ENCODE measurements around the gene FXYD3.

Gene FXYD3

DNA sequence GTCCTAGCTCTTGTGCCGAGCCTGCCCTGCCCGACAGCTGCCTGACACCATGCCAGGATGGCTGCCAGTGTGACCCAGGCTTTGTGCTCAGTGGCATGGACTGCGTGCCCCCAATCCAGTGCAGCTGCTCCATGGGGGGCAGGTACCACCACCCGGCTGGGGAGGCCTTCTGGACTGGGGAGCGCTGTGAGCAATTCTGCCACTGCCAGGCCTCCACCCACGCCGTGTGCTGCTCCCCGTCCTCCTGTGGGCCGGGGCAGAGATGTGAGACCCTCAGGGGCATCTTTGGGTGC lies 9.4 kb upstream of the FXYD3 start:
- DNase-seq (ENCODE audit: low read depth in 2 of 2), result no peak

DNA sequence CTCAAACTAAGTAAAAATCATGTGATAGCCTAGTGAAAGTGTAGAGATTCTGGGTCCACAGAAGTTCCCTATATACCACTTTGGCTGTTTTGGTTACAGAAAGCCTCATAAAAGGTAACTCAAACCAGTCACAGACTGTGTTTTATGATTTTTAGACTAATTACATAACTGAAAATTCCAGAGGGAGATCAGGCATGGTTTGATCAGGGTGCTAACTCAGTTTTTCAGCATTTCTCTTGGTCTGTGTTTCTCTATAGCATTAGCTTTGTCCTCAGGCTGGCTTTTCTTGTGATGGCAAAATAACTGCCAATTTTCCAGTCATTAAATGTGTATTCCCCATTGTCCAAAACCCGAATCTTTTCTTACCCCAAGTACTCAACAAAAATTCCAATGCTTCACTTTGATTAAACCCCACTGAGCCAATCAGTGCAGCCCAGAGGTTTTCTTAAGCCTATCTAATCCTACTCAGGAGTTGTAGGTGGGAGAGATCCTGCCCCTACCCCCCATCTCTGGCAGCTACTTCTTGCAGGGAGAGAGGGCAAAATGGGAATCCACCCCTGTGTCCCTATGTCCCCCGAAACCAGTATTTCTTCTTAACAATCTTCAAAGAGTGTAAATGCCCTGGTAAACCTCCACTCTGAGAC lies 8.6 kb upstream of the FXYD3 start:
- DNase-seq (ENCODE audit: low read depth in 2 of 2), result no peak

DNA sequence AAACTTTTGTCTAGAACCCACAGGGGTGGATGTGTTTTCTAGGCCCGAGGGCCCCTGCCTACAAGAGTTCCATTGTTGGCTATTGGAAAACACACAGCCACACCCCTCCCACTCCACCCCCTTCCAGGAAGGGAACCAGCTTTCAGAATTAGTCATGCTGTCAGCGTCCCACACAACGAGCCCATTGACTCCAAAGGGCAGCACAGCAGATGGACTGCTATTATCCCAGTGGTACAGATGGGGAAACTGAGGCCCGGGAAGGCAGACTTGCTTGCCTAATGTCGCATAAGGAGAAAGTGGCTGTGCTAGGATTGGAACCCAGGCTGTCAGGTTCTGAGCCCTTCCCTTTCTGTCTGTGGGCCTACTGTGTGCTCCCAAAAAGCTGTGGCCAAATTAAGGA lies 8.1 kb upstream of the FXYD3 start:
- no peak for DNase-seq (ENCODE audit: low read depth in 2 of 2)

DNA sequence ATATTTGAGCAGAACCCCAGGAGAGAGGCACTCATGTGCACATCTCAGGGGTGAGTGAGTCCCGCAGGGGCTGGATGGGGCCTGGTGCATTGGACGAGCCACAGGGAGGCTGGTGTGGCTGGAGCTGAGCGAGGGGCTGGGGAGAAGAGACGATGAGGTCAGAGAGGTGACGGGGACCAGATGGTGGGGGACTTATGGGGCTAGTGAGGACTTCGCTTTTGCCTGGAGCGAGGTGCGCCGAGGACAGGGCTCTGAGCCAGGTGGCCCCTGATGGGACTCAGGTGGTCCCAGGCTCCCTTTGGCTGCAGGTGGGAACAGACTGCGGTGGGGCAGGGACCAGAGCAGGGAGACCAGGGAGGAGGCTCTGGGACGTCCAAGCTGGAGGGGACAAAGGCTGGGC lies 6.9 kb upstream of the FXYD3 start:
- DNase-seq (ENCODE audit: low read depth in 2 of 2), result no peak

DNA sequence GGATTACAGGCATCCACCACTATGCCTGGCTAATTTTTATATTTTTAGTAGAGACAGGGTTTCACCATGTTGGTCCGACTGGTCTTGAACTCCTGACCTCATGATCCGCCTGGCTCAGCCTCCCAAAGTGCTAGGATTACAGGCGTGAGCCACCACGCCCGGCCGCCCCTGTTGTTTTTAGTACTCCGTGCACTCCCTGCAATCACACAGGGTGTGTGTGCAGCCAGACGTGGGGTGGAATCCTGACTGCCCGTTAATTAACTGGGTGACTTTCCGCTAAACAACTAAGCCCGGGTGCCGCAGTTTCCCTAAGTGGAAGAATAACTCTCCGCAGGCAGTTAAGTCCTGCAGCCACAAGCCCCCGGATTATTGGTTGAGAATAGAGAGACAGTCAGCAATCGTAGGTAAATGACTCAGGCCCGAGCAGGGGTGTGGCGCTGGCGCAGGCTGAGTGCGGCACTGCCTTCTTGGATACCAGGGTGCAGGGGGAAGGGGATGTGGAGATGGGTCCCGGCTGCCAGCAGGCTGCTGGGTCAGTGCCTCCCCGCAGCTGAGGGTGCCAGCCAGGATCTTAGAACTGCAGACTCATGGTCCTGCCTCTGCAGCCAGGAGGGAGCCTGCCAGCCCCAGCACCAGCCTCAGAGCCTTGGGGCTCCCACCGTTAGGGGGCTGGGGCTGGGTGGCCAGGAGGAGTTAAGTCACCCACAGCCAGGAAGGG lies 6.1 kb upstream of the FXYD3 start:
- DNase-seq (ENCODE audit: low read depth in 2 of 2), result no peak

DNA sequence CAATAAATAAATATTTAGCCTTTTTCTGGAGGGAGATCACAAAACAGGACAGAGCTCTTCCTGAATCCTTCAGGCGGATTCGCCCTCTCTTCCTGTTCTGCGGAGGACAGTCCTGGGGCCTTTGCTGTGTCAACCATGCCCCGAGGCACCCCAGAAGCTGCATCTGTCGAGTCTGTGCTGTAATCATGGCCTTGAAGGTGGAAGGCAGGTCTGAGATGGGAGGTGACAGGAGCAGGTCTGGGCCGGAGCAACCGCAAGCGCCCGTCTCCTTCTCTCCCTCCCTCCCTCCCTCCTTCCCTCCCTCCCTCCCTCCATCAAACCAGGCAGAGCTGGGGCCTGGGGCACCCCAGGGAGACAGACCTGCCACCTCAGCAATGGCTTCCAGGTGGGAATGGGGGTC lies 4.6 kb upstream of the FXYD3 start:
- no peak for DNase-seq (ENCODE audit: low read depth in 2 of 2)

DNA sequence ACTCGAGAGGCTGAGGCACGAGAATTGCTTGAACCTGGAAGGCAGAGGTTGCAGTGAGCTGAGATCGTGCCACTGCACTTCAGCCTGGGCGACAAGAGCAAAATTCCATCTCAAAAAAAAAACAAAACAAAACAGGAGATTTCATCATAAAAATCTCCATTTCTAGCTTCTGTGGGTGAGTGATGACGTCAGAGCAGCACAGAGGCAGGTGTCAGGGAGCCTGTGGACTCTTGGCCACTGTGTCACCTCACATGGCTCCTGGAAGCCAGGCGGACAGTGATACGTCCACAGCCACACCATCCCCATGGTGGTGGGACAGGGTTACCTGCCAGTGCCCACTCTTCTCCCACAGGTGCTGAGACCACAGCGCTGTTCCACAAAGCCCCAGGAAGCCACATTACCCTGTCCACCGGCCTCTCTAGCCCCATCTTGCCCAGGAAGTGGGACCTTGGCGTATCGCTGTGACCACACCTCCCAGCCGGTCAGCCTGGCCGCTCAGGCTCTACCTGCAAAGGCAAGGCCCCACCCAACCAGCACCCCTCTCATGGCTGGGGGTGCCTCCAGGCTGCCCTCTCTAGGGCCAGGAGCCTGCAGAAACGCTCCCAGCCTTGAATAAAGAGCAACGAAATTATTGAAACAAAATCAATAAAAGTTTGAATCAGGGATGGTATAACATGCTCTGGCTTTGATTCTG lies 2.5 kb upstream of the FXYD3 start:
- no peak for DNase-seq (ENCODE audit: low read depth in 2 of 2)

DNA sequence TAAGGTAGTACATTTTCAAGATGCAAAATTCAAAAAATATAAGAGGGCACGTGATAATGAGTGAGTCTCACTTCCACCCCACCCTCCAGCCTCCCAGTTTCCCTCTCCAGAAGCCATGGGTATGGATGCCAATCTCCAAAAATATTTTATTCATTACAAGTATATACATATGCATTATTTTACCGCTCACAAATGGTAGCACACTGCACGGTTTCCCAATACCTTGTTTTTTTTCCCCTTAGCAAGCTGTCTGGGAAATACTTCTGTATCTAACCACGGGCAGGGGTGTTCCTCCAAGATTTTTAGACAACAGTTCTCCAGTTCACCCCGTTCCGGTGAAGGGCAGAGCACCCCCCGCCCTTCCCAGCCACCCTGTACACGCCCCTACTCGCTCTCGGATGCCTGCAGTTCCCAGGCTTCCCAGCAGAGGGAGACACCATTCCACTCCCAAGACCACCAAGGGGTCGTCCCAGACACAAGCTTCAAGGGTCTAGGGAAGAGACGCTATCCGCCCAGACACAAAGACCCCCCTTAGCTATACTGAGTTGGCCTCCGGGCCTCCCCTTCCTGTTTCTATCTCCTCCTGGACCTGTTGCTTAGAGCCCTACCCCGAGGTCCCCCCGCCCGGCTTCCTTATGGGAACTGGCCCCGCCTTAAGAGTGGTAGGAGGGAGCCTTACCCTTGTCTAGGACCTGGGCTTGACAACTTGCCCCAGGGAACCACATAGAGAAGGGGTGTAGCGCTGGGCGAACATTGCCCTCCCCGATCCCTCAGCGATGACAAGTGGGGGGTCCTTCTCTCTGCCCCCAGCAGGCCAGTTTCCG lies 1.1 kb upstream of the FXYD3 start:
- DNase-seq (ENCODE audit: low read depth in 2 of 2), result peak; percentile 25 to 47

DNA sequence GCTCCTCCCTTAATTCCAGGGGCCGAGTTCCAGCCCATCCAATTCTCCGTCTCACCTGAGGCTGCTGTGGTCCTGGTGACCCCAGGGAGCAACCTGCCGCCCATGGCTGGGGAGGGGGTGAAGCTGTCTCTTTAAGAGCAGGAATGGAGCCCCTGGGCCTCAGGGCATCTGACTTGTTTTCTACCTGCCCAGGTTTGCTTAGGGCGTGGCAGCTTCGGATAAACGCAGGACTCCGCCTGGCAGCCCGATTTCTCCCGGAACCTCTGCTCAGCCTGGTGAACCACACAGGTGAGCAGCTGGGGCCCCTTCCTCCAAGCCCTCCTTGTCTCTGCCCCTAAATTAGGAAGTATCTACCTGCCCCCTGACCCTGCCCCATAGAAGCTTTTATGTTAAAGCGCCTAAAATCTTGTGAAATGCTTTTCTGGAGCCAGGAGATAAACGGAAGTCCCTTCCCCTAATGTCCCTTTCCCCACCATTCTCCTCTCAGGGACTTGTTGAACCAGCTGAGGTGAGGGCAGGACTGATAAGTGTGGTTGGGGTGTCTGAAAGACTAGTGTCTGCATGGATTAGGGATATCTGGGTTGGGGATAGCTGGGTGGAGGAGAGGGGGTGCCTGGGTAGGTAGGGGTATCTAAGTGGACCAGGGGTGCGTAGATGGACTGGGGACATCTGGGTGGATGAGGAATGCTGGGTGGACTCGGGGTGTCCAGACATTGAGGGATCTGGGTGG lies 614 bp downstream of the FXYD3 start:
- DNase-seq (ENCODE audit: low read depth in 2 of 2), result no peak

DNA sequence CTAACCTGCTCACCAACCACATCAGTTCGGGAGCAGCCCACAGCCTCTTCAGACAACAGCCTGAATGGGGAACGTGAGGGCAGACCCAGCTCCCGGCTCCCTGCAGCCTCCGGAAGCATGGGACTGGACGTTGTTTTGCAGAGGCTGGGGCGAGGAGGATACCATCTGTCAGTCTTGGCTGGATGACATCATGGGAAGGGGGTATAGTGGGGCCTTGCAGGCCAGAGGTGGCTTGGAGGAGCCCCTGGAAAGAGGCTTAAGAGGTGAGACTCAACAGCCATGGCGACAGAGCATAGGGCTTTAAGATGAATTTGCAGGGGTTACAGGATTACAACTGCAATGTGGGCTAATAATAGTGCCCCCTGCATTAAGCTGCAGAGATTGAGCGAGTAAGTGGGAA lies 1.5 kb downstream of the FXYD3 start:
- no peak for DNase-seq (ENCODE audit: low read depth in 2 of 2)

DNA sequence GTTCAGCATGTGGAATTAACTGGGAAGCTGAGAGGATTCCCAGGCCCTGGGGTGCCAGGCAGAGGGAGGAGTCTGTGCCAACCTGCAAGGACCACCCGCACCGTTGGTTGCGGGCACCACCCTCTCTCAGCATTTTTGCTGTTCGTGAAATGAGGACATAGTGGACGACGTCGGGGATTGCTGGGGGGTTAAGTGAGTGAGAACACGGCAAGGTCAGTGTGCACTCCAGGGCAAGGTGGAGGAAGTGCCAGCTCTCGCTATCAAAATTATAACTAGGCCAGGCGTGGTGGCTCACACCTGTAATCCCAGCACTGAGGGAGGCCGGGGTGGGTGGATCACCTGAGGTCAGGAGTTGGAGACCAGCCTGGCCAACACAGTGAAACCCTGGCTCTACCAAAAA lies 2.2 kb downstream of the FXYD3 start:
- no peak for DNase-seq (ENCODE audit: low read depth in 2 of 2)

DNA sequence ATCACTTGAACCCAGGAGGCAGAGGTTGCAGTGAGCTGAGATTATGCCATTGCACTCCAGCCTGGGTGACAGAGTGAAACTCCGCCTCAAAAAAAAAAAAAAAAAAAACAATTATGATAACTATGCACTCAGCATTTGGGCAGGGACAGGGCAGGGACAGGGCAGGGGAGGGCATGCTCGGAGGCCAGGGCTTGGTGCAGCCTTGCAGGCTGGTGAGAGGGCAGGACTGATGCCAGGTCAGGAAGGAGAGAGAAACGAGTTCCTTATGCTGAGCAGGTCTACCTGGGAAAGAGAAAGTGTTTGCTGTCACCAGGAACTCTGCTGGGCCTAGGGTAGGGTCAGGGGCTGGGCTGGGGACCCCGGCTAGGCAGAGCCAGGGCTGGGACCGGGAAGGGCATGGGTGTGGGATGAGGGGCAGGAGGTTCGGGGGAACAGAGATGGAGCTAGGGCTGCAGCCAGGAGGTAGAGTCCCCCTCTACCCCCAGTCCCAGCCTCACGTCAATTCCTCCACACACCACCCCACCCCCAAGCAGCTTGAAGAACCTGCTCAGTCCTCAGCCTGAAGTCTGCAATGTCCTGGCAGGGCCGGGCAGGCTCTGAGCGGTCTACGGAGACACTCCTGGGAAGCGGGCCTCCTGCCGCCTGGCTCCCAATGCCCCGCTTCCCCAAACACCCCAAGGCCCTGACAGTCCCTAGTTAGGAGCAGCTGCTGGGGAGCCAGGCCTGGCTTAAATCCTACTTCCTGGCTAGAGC lies 2.8 kb downstream of the FXYD3 start:
- DNase-seq (ENCODE audit: low read depth in 2 of 2), result no peak

DNA sequence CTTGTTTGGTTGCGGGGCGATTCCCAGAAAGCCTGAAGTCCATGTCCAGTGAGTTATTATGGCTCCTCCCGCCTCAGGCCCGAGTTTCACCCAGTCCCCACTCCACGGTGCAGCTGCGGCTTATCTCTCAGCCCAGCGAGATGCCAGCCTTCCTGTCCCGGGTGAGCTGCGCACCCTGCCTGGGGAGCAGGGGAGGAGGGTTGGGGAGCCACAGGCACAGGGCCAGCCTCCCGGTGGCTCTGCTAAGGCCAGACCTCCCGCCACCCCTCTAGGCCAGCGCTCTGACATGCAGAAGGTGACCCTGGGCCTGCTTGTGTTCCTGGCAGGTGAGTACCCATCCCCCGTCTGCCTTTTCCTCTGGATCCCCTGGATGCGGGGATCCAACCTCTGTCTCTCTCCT lies 3.5 kb downstream of the FXYD3 start:
- no peak for DNase-seq (ENCODE audit: low read depth in 2 of 2)

DNA sequence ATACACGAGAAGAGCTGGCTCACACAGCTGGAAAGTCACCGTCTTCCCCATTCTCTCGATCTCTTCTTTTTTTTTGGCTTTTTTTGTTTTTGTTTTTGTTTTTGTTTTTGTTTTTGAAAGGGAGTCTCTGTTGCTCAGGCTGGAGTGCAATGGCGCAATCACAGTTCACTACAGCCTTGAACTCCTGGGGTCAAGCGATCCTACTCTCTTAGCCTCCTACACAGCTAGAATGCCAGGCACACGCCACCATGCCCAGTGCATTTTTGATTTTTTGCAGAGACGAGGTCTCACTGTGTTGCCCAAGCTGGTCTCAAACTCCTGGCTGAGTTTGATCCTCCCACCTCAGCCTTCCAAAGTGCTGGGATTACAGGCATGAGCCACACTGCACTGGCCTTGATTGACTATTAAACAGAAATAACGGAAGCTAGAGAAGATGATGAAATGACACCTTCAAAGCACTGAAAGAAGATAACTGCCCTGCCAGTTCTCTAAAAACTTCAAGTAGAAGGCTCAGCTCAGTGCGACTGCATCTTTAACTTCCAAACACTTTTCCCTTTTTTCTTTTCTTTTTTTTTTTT lies 4.0 kb downstream of the FXYD3 start:
- DNase-seq (ENCODE audit: low read depth in 2 of 2), result no peak

DNA sequence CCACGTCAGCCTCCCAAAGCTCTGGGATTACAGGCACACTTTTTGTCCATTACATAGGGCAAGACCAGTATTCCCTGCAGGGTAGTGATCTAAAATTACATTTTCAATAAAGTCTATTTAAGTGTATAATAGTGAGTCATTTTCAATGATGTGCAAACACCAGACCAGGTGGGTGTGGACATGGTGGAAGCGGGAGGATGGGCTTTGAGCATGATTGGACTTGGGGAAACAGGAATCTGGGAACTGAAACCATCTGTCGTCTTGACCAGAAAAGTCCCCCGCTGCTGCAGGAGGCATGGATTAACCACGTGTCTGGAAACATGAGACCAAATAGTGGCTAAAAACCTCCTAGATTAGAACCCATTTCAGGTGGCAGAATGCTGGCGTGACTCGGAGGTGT lies 4.9 kb downstream of the FXYD3 start:
- DNase-seq (ENCODE audit: low read depth in 2 of 2), result no peak

DNA sequence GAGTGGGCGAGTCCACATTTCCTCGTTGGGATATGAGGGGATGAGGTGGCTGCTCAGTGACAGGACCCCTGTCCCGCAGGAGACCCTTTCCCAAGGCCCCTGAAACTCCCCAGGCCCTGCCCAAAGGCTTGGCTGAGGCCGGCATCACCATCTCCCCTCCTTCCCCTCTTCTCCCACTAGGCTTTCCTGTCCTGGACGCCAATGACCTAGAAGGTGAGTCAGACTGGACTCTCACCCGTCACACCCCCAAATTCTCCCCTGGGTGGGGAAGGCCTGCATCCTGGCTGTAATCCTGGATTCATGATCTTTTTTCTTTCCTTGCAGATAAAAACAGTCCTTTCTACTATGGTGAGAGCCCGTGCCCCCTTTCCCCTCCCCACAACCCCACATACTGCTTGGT lies 5.3 kb downstream of the FXYD3 start:
- no peak for DNase-seq (ENCODE audit: low read depth in 2 of 2)

DNA sequence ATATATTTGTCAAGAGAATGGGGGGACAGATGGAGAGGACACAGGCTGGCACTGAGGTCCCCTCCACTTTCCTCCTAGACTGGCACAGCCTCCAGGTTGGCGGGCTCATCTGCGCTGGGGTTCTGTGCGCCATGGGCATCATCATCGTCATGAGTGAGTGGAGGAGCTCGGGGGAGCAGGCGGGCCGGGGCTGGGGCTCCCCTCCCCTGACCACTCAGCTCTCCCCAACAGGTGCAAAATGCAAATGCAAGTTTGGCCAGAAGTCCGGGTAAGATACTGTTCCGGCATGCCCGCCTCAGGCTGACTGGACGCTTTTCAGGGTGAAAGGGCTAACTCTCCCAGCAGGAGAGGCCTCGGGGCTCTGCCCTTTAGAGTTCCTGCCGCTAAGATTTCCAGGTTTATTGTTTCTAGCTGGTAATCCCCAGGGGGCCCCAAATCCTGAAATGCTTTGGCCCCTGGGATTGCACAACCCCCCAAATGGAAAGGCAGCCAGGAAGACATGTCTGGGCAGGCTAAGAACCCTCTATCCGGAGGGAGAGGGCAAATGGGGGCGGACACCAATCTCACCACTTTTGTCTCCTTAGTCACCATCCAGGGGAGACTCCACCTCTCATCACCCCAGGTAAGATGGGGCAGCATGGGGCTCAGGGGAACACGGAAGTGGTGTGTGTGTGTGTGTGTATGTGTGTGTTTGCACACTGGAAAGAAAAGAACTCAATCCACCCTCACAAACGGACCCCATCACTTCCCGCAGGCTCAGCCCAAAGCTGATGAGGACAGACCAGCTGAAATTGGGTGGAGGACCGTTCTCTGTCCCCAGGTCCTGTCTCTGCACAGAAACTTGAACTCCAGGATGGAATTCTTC lies 7.3 kb downstream of the FXYD3 start:
- DNase-seq (ENCODE audit: low read depth in 2 of 2), result no peak

DNA sequence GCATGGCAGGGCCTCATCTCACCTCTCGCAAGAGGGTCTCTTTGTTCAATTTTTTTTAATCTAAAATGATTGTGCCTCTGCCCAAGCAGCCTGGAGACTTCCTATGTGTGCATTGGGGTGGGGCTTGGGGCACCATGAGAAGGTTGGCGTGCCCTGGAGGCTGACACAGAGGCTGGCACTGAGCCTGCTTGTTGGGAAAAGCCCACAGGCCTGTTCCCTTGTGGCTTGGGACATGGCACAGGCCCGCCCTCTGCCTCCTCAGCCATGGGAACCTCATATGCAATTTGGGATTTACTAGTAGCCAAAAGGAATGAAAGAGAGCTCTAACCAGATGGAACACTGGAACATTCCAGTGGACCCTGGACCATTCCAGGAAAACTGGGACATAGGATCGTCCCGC lies 8.0 kb downstream of the FXYD3 start:
- DNase-seq (ENCODE audit: low read depth in 2 of 2), result no peak

DNA sequence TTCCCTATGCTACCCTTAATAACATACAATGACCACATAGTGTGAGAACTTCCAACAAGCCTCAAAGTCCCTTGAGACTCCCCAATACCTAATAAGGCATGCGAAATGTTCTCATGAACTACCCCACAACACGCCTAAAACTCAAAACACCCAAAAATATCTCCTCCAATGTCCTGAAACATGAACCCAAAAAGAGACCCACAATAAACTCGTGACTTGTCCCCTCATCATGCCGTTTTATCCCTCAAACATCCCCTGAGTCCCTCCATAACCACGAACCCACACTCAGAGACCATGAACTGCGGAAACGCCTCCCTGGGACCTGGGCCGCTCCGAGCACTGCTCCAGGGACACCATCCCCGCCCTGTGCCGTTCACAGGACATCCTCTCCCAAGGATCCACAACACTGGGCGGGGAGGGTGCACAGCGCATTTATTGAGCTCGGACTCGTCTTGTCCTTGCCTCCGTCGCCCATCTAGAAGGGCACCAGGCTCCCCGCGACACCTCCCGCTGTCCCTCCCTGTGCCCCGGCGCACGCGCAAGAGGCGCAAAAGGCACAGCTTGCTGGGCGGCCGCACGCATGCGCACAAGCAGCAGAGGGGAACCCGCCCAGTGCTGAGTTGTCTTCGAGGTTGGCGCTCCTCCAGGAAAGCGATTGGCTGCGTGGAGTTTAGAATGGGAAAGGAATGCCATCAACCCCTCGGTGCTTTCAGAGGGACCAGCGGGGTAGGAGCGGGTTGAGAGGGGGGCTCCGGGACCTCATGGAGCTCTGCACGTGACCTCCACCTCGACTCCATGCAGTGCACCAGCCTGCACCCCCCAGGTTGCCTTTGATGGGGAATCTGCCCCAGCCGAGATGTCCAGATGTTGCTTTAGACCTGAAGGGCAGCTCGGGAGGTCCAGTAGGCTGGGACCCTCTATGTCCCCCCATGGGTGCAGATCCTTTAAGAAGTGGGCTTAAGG lies 8.8 kb downstream of the FXYD3 start:
- DNase-seq (ENCODE audit: low read depth in 2 of 2), result peak; percentile 72 to 76

Measured in activated CD8-positive, alpha-beta memory T cell treated with anti-CD3 and anti-CD28 coated beads for 4 hours (primary cell).